Pancreas (tissue), 10 donors: ENCODE results near the gene AKR1E2. TPM values are rescaled to one million over a fixed set of nuclear protein-coding genes. Genes with fewer than 3 reads are reported as not detected.

ENCODE experiments used
- ATAC-seq, 4 donors: fragments of 200-7000 bp; cut with Tn5 transposase; one replicate each; pipeline versions ENCODE4 v1.8.0 to v1.9.1; 2020; ENCODE audit warnings: mild to moderate bottlenecking in 4 of 4, moderate library complexity in 4 of 4
- DNase-seq, 6 donors: peaks; one replicate each; pipeline ENCODE4 v3.0.0-alpha.2; 2020
- FAIRE-seq: peaks from 2 replicates; lab custom pipeline; 2012; peaks lifted over from hg19 to GRCh38; lab: Jason Lieb, UNC
- H3K27ac ChIP-seq, 4 donors: fragments of 200-600 bp; sonication (generic); 1 replicate in 3 of 4; 2 replicates in 1 of 4; pipeline versions ENCODE4 v1.5.0 to v1.8.0; 2020
- H3K27me3 ChIP-seq, 4 donors: fragments of 200-600 bp; one replicate each; pipeline ENCODE4 v1.8.0; 2021
- H3K36me3 ChIP-seq, 3 donors: fragments of 200-600 bp; sonication (generic) in 1 of 3; one replicate each; pipeline versions ENCODE4 v1.5.0 to v1.8.0; 2020 to 2021
- H3K4me1 ChIP-seq, 3 donors: fragments of 200-600 bp; one replicate each; pipeline ENCODE4 v1.8.0; 2021
- H3K4me3 ChIP-seq, 4 donors: fragments of 200-600 bp; sonication (generic) in 2 of 4; one replicate each; pipeline versions ENCODE4 v1.5.0 to v1.8.0; 2020 to 2021
- H3K9me3 ChIP-seq, 4 donors: fragments of 200-600 bp; one replicate each; pipeline ENCODE4 v1.8.0; 2021
- WGBS, 2 donors: extraction: QIAGEN DNeasy Blood & Tissue Kit; methylation state at CpG; one replicate each; pipeline ENCODE4 v1.1.7; 2013; 5-methylcytosine and 5-hydroxymethylcytosine counted together
- intact Hi-C, 3 donors: fragments of 100-400 bp; cut with DNase I; formaldehyde crosslinking; loops; one replicate each; pipeline versions ENCODE4 v1.11.1 to v1.14.2; 2022
- polyA plus RNA-seq, 2 donors: library from polyadenylated mRNA; stranded (reverse); fragments of 200-250 nt; gene quantifications; one replicate each; pipeline ENCODE4 v1.2.3, GENCODE V29; 2013
- total RNA-seq, 6 donors: library from RNA; stranded (reverse); fragmentation: NEBNext Ultra II Directional in 4 of 6; extraction: Animal tissue kit (Norgen Biotek cat#: 25700) in 4 of 6; gene quantifications; one replicate each; pipeline versions ENCODE4 v1.2.1 to v1.2.4, GENCODE V29; 2021 to 2023
- TF ChIP-seq, protein P1 (sequence below), 4 donors: fragments of 200-600 bp; sonication (generic) in 3 of 4; IDR thresholded peaks; one replicate each; pipeline versions ENCODE4 v1.5.0 to v1.8.0; 2021; ENCODE audit warnings: antibody characterized with exemption in 4 of 4
- donor health status: healthy with polysubstance abuse.
- donor health status: DM: no; HTN: no; CAD: no; lungs with moderate emphysema.
- donor health status: DM: no; HTN: no; CAD: no.
- donor health status: control.
- donor health status: control.
- donor health status: Bipolar disorder and iron deficiency.
- donor health status: DM: yes; HTN: yes; CAD: no.
- donor health status: DM: no; HTN: no; CAD: no.
- donor health status: DM: no; HTN: no; CAD: no.
- donor health status: DM: yes; HTN: yes; CAD: no.

Gene AKR1E2
- total and polyA plus RNA-seq, 8 donors, result 0.85 to 10.2 (median 2.4) TPM

DNA sequence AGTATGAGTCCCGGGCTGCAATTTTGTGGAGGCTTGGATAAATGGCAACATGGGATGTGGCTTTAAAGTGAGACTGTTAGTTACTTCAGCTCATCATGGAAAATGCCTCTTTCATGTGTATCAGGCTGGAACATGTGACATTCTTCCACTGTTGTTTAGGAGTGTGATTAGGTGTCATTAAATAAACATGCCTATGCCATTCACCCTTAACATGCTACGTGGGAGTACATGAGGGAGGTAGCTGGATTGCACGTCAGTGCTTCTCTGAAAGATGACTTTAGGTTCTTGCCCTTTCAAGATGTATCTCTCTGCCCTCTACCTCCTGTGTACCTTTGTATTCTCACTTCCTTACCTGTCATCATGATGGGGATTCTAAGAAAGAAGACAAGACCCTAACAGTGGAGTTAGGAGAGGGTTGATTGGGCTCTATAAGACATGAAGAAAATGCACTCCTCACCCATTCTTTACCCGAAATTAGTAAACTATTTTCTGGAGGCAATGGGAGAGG lies 8.9 kb downstream of the AKR1E2 start:
- TF ChIP-seq, protein P1, sequence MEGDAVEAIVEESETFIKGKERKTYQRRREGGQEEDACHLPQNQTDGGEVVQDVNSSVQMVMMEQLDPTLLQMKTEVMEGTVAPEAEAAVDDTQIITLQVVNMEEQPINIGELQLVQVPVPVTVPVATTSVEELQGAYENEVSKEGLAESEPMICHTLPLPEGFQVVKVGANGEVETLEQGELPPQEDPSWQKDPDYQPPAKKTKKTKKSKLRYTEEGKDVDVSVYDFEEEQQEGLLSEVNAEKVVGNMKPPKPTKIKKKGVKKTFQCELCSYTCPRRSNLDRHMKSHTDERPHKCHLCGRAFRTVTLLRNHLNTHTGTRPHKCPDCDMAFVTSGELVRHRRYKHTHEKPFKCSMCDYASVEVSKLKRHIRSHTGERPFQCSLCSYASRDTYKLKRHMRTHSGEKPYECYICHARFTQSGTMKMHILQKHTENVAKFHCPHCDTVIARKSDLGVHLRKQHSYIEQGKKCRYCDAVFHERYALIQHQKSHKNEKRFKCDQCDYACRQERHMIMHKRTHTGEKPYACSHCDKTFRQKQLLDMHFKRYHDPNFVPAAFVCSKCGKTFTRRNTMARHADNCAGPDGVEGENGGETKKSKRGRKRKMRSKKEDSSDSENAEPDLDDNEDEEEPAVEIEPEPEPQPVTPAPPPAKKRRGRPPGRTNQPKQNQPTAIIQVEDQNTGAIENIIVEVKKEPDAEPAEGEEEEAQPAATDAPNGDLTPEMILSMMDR (IDR thresholded peaks at IDR 0.05), result no peak
- Histone ChIP-seq H3K27me3 (no peaks in the 10 kb centered on the region), H3K36me3 (no peaks in the 10 kb centered on the region), H3K9me3 (no peaks in the 10 kb centered on the region), H3K27ac (no peak overlapping the region), H3K4me1 (no peaks in the 10 kb centered on the region), H3K4me3 (no peak overlapping the region)
- 76 to 82% methylated on average over 4 of the region's 4 CpGs for WGBS, 2 donors
- FAIRE-seq (no peak), DNase-seq (no peak), ATAC-seq (no peak)
- intact Hi-C loops, result no loop called here

DNA sequence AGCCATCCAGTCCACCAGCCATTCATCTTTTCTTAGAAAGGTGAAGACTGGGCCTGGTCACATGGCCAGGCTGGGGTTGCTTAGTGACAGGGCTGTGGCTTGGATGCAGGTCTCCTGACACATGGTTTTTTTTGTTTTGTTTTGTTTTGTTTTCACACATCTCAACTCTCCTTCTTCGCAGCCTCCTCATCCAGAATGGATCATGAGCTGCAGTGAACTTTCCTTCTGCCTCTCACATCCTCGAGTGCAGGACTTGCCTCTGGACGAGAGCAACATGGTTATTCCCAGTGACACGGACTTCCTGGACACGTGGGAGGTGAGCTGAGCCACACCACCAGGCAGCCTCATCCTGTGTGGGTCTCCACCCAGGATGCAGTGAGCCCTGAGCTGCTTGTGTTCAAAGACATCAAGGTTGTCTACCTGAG lies 9.5 kb downstream of the AKR1E2 start:
- Histone ChIP-seq H3K27ac (no peak overlapping the region), H3K4me1 (no peaks in the 10 kb centered on the region), H3K4me3 (no peak overlapping the region), H3K9me3 (no peaks in the 10 kb centered on the region), H3K27me3 (no peaks in the 10 kb centered on the region), H3K36me3 (no peaks in the 10 kb centered on the region)
- FAIRE-seq (no peak), DNase-seq (no peak), ATAC-seq (peak in 1 of 4 donors; percentile 39)
- 46 to 56% methylated on average over 5 of the region's 5 CpGs for WGBS, 2 donors
- intact Hi-C loops, result no loop called here
- TF ChIP-seq, protein P1 (IDR thresholded peaks at IDR 0.05), result no peak

DNA sequence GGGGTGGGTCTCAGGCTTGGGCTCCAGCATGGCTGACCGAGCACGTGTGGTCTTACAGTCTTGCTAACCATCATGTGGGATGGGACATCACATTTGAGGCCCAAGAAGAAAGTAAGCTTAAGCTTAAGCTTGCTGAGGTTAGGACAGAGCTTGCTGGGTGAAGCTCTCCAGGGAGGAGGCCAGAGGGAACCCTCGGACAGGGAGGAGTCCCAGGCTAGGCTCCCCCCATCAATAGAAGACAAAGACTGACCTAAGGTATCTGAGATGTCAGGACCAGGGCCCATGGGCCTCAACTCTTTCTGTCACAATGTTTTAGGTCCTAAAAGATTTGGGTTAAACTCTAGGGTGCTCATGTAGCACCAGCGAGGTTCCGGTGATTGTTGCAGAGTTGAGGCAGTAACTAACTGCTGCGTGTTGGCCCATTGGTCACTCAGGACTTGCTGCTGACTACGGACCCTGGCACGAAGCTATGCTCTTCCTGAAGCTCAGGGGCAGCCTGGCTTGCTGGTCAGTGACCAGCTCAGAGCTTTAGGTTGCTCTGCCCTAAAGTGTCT lies 10.5 kb downstream of the AKR1E2 start:
- ATAC-seq (no peak), DNase-seq (no peak), FAIRE-seq (no peak)
- Histone ChIP-seq H3K4me3 (no peak overlapping the region), H3K27me3 (no peaks in the 10 kb centered on the region), H3K36me3 (no peaks in the 10 kb centered on the region), H3K4me1 (no peaks in the 10 kb centered on the region), H3K27ac (no peak overlapping the region), H3K9me3 (no peaks in the 10 kb centered on the region)
- intact Hi-C loops, result no loop called here
- TF ChIP-seq, protein P1 (IDR thresholded peaks at IDR 0.05), result no peak
- 87 to 90% methylated on average over 8 of the region's 8 CpGs for WGBS, 2 donors

DNA sequence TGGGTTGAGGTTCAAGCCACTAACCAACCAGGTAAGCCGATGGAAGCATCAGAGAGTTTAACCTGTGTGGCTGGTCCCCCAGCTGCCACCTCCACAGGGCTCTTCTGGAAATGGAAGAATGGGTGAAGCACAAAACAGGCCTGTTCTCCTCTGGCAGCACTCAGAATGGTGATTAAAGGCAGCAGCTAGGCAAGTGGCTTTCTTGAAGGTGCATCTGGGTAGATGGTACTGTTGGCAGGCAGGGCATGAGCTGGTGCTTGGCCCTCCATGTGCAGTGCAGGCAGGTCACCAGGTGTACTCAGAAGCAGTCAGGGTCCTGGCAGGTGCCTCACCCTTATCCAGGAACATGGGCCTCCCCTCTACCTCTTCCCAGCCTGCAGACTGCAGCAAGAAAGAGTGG lies 11.5 kb downstream of the AKR1E2 start:
- TF ChIP-seq, protein P1 (IDR thresholded peaks at IDR 0.05), result no peak
- H3K4me1 ChIP-seq, result no peaks in the 10 kb centered on the region
- no peak overlapping the region for H3K27ac ChIP-seq
- ATAC-seq (no peak), DNase-seq (no peak), FAIRE-seq (no peak)
- no peak overlapping the region for H3K4me3 ChIP-seq
- H3K36me3 ChIP-seq, result no peaks in the 10 kb centered on the region
- no peaks in the 10 kb centered on the region for H3K9me3 ChIP-seq
- intact Hi-C loops, result no loop called here
- WGBS, 2 donors, result 96% methylated on average over 1 of the region's 1 CpG
- no peaks in the 10 kb centered on the region for H3K27me3 ChIP-seq

DNA sequence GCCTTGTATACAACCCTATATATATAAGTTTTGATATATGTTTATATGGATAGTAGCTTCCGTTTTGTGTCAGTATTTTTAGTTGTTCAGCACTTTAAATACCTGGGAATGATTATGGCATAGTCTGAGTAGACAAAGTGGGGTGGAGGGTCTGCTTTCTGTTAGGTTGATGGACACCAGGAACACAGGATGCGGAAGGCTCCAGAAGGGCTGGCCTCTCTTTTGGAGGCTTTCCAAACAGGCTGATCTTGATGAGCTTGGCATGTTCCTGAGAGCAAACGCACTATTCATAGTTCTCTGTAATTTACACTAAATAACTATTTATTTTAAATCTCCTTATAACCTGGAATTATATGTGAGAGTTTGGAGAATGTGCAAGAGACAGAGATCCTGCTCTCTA lies 12.7 kb downstream of the AKR1E2 start:
- 66 to 78% methylated on average over 3 of the region's 3 CpGs for WGBS, 2 donors
- Histone ChIP-seq H3K9me3 (no peaks in the 10 kb centered on the region), H3K36me3 (no peaks in the 10 kb centered on the region), H3K27ac (no peak overlapping the region), H3K27me3 (no peaks in the 10 kb centered on the region), H3K4me1 (no peaks in the 10 kb centered on the region), H3K4me3 (no peak overlapping the region)
- no peak for DNase-seq
- no peak for FAIRE-seq
- TF ChIP-seq, protein P1 (IDR thresholded peaks at IDR 0.05), result no peak
- ATAC-seq, result no peak
- intact Hi-C loops, result no loop called here
